ENCODE data around the gene ADSL. TPM values are rescaled to one million over a fixed set of nuclear protein-coding genes. Genes with fewer than 3 reads are reported as not detected.

The ADSL gene
- total and polyA plus RNA-seq, 9 of the 15 experiments (the other 6 are each of a cell fraction or from before 2014, with no cell fraction given) = 112 to 322 (median 146) TPM

DNA sequence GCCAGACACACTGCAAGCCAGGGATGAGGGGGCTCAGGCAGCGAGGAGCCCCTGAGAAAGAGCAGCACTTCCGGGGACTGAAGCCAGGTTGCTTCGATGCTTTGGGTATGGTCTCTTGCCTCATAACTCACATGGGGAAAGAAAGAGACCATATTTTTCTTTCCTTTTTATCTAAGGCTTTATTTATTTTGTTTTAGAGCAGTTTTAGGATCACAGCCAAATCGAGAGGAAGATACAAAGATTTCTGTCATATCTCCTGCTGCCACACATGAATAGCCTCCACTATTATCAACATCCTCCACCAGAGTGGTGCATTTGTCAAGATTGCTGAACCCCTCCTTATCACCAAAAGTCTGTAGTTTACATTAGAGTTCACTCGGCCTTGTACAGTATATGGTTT is 24.3 kb upstream of the ADSL start (continued):
- TF ChIP-seq ZNF668 (CRISPR knock-in tag; IDR thresholded peaks at IDR 0.05) (no peak), ZNF830 (CRISPR knock-in tag; IDR thresholded peaks at IDR 0.05) (no peak), NR3C1 (CRISPR knock-in tag; IDR thresholded peaks at IDR 0.05) (no peak), NR2C1 (IDR thresholded peaks at IDR 0.05) (no peak), NR2C1 (tag; IDR thresholded peaks at IDR 0.05) (no peak), RBM34 (IDR thresholded peaks at IDR 0.05; ENCODE audit: borderline replicate concordance, insufficient read depth, low read length) (no peak), ESRRB (CRISPR knock-in tag; IDR thresholded peaks at IDR 0.05; ENCODE audit: borderline replicate concordance) (no peak), ASH1L (IDR thresholded peaks at IDR 0.05; ENCODE audit: borderline replicate concordance, low read depth, partially characterized antibody) (no peak), ZNF77 (CRISPR knock-in tag; IDR thresholded peaks at IDR 0.05) (no peak), MTA2 (IDR thresholded peaks at IDR 0.05; ENCODE audit: low read depth) (peak; percentile 91), ZNF143 (CRISPR knock-in tag; IDR thresholded peaks at IDR 0.05) (no peak), KDM2B (CRISPR knock-in tag; IDR thresholded peaks at IDR 0.05) (no peak)
- TF ChIP-seq, protein P1, sequence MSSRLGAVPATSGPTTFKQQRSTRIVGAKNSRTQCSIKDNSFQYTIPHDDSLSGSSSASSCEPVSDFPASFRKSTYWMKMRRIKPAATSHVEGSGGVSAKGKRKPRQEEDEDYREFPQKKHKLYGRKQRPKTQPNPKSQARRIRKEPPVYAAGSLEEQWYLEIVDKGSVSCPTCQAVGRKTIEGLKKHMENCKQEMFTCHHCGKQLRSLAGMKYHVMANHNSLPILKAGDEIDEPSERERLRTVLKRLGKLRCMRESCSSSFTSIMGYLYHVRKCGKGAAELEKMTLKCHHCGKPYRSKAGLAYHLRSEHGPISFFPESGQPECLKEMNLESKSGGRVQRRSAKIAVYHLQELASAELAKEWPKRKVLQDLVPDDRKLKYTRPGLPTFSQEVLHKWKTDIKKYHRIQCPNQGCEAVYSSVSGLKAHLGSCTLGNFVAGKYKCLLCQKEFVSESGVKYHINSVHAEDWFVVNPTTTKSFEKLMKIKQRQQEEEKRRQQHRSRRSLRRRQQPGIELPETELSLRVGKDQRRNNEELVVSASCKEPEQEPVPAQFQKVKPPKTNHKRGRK (tag; IDR thresholded peaks at IDR 0.05) = no peak

All from K562 (cell line).